HepG2 (cell line): ENCODE results near the gene PCDHA13.

Source experiments
- EHMT2 ChIP-seq: fragments of 200-600 bp; sonication (generic); IDR thresholded peaks from 2 replicates; pipeline ENCODE4 v1.7.0; 2017; ENCODE audit warnings: antibody characterized with exemption, low read depth, low read length, borderline replicate concordance
- RNF2 ChIP-seq: fragments of 450-650 bp; conservative IDR thresholded peaks from 2 replicates; pipeline ENCODE4 v1.6.1; 2016; ENCODE audit warnings: low read depth
- ZKSCAN8 ChIP-seq: IDR thresholded peaks from 2 replicates; pipeline ENCODE4 v1.6.1; 2016; ENCODE audit warnings: borderline replicate concordance, missing genetic modification reagents, missing compliant biosample characterization
- ZNF660 ChIP-seq: sonication (generic); formaldehyde crosslinking; IDR thresholded peaks from 2 replicates; pipeline ENCODE4 v1.5.1; 2020; ENCODE audit warnings: mild to moderate bottlenecking, low read depth, missing genetic modification reagents, borderline replicate concordance
- ZNF792 ChIP-seq: IDR thresholded peaks from 2 replicates; pipeline ENCODE4 v1.6.1; 2016

GRCh38 chr5:140870221-140871201 lies 11.4 kb upstream of the PCDHA13 start:
- TF ChIP-seq EHMT2: no peak
- TF ChIP-seq ZNF792 (CRISPR knock-in tag): no peak
- TF ChIP-seq RNF2: no peak
- TF ChIP-seq ZNF660 (CRISPR knock-in tag): no peak
- no peak for TF ChIP-seq ZKSCAN8
